ENCODE measurements around the gene SNX17. TPM values are rescaled to one million over a fixed set of nuclear protein-coding genes. Genes with fewer than 3 reads are reported as not detected.

Gene SNX17
- total and polyA plus RNA-seq, 2 of the 13 experiments (the other 11 are each of a cell fraction or from before 2014, with no cell fraction given): 75.0 to 109 TPM

- TF ChIP-seq CSRNP2 (CRISPR knock-in tag; conservative IDR thresholded peaks at IDR 0.05; ENCODE audit: low read depth) (no peak), HNRNPLL (IDR thresholded peaks at IDR 0.05; ENCODE audit: low read depth, low read length, poor library complexity, severe bottlenecking) (peak; percentile 75), YEATS2 (CRISPR knock-in tag; IDR thresholded peaks at IDR 0.05; ENCODE audit: borderline replicate concordance) (peak; percentile 95), CHD4 (IDR thresholded peaks at IDR 0.05; ENCODE audit: borderline replicate concordance, low read length) (no peak), FOXC1 (CRISPR knock-in tag; IDR thresholded peaks at IDR 0.05; ENCODE audit: borderline replicate concordance) (peak; percentile 97), ZNF672 (CRISPR knock-in tag; IDR thresholded peaks at IDR 0.05) (peak; percentile 67; the same call in 1 of the 2 replicates), PHF8 (CRISPR knock-in tag; IDR thresholded peaks at IDR 0.05) (peak; percentile 99), MAFG (CRISPR knock-in tag; IDR thresholded peaks at IDR 0.05) (0 out of 2 replicates have a peak, but pooled peaks have one; percentile 35), ZNF496 (CRISPR knock-in tag; IDR thresholded peaks at IDR 0.05; ENCODE audit: insufficient replicate concordance) (no peak), SNAPC4 (CRISPR knock-in tag; IDR thresholded peaks at IDR 0.05) (peak; percentile 40), NR2F6 (IDR thresholded peaks at IDR 0.05) (no peak), NR2F6 (CRISPR knock-in tag; IDR thresholded peaks at IDR 0.05) (peak; percentile 51), GPBP1L1 (CRISPR knock-in tag; IDR thresholded peaks at IDR 0.05) (no peak), ZNF616 (CRISPR knock-in tag; IDR thresholded peaks at IDR 0.05; ENCODE audit: low read depth) (peak; percentile 91), ZNF768 (CRISPR knock-in tag; IDR thresholded peaks at IDR 0.05) (peak; percentile 76), DBP (CRISPR knock-in tag; IDR thresholded peaks at IDR 0.05; ENCODE audit: not compliant biosample characterization) (peak; percentile 43), RFXANK (CRISPR knock-in tag; IDR thresholded peaks at IDR 0.05) (peak; percentile 88; the same call in 1 of the 2 replicates), TFDP1 (CRISPR knock-in tag; IDR thresholded peaks at IDR 0.05; ENCODE audit: borderline replicate concordance) (peak; percentile 69; the same call in 1 of the 2 replicates), BRCA1 (CRISPR knock-in tag; IDR thresholded peaks at IDR 0.05) (peak; percentile 98; the same call in 1 of the 2 replicates), FOXP1 (IDR thresholded peaks at IDR 0.05) (no peak), FOXP1 (CRISPR knock-in tag; IDR thresholded peaks at IDR 0.05) (peak; percentile 44; the same call in 1 of the 2 replicates)
Measured at GRCh38 chr2:27370026-27370815, at the start of gene SNX17, which contains the start of gene EIF2B4 (continued).

Data from HepG2 (cell line).